Type B pancreatic cell (in vitro differentiated cells): ENCODE results near the gene ABCB8. TPM values are rescaled to one million over a fixed set of nuclear protein-coding genes. Genes with fewer than 3 reads are reported as not detected.
A peak's percentile ranks its signal among the peaks of the same experiment; 100 is the strongest.

ENCODE experiments used
- DNase-seq: peaks from one replicate; pipeline ENCODE4 v3.0.0; 2021; ENCODE audit warnings: mixed read lengths; ENCODE audit not compliant: unreplicated experiment; ENCODE audit errors: extremely low spot score
- H3K27ac Mint-ChIP-seq: 2 replicates; pipeline ENCODE4 v1.8.0; 2021; ENCODE audit warnings: mild to moderate bottlenecking, mixed read lengths
- H3K27me3 Mint-ChIP-seq: 2 replicates; pipeline ENCODE4 v1.8.0; 2021; ENCODE audit warnings: mixed read lengths
- H3K36me3 Mint-ChIP-seq: 2 replicates; pipeline ENCODE4 v1.8.0; 2021; ENCODE audit warnings: mixed read lengths
- H3K4me1 Mint-ChIP-seq: one replicate; pipeline ENCODE4 v1.8.0; 2021; ENCODE audit warnings: mixed read lengths; ENCODE audit not compliant: unreplicated experiment
- H3K4me3 Mint-ChIP-seq: 2 replicates; pipeline ENCODE4 v1.8.0; 2021; ENCODE audit warnings: mild to moderate bottlenecking, mixed read lengths
- H3K9me3 Mint-ChIP-seq: 2 replicates; pipeline ENCODE4 v1.8.0; 2021; ENCODE audit warnings: mixed read lengths
- total RNA-seq: library from RNA; stranded (reverse); gene quantifications from 2 replicates; pipeline ENCODE4 v1.2.1, GENCODE V29; 2021; ENCODE audit warnings: low replicate concordance
- TF ChIP-seq, protein P1 (sequence below): fragments of 200-600 bp; sonication (generic); conservative IDR thresholded peaks from 2 replicates; pipeline ENCODE4 v1.5.0; 2021; ENCODE audit warnings: antibody characterized with exemption, mild to moderate bottlenecking

ABCB8 gene
- total RNA-seq, 1 donor from 2014 or later, result 45.5 TPM

DNA sequence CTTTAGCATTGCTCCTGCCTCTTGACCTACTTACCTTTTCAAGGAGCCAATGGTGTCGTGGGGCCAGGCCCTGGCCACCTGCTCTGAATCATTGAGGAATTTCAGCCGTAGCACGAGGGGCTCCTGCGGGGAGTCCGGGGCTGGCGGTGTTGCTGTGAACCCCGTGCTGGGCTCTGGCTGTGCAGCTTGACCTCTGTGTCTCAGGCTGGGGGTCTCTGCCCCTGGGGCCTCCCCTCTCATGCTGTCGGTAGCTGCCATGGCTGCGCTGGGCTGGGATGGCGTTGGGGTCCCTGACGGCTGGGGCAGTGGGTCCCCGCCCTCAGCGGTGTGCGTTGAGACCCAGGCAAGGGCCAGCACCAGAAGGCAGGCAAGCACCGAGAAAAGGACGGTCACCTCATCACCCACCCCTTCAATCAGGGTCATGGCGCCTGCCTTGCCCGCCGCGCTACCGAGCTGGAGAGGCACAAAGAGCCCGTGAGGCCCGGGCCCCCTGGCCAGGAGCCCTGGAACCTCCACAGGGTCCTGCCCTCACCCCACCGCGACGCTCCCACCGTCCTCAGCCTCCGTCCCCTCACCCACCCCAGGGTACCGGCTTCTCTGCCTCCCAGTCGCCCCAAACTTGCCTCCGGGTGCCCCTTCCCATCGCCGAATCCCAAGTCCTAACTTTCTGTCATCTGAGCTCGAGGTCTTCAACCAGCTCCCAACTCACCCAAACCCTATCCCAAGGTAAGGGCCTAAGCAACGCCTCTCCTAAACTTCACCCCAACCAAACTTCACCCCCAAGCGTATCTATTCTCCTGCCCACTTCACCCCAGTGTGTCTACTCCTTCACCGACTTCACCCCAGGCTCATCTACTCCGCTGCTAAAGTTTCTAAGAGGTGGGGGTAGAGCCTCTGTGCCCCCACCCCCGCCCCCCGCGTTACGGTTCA is 54.2 kb downstream of the ABCB8 start:
- no peak for DNase-seq
- H3K27me3 Mint-ChIP-seq, result no peaks in the 10 kb centered on the region
- H3K27ac Mint-ChIP-seq, result peak overlapping the region; percentile 85
- H3K4me1 Mint-ChIP-seq, result peaks cover 32% of the 10 kb centered on the region
- H3K4me3 Mint-ChIP-seq, result peak overlapping the region; percentile 93
- H3K36me3 Mint-ChIP-seq, result no peaks in the 10 kb centered on the region
- TF ChIP-seq, protein P1, sequence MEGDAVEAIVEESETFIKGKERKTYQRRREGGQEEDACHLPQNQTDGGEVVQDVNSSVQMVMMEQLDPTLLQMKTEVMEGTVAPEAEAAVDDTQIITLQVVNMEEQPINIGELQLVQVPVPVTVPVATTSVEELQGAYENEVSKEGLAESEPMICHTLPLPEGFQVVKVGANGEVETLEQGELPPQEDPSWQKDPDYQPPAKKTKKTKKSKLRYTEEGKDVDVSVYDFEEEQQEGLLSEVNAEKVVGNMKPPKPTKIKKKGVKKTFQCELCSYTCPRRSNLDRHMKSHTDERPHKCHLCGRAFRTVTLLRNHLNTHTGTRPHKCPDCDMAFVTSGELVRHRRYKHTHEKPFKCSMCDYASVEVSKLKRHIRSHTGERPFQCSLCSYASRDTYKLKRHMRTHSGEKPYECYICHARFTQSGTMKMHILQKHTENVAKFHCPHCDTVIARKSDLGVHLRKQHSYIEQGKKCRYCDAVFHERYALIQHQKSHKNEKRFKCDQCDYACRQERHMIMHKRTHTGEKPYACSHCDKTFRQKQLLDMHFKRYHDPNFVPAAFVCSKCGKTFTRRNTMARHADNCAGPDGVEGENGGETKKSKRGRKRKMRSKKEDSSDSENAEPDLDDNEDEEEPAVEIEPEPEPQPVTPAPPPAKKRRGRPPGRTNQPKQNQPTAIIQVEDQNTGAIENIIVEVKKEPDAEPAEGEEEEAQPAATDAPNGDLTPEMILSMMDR, result no peak
- H3K9me3 Mint-ChIP-seq, result no peaks in the 10 kb centered on the region

DNA sequence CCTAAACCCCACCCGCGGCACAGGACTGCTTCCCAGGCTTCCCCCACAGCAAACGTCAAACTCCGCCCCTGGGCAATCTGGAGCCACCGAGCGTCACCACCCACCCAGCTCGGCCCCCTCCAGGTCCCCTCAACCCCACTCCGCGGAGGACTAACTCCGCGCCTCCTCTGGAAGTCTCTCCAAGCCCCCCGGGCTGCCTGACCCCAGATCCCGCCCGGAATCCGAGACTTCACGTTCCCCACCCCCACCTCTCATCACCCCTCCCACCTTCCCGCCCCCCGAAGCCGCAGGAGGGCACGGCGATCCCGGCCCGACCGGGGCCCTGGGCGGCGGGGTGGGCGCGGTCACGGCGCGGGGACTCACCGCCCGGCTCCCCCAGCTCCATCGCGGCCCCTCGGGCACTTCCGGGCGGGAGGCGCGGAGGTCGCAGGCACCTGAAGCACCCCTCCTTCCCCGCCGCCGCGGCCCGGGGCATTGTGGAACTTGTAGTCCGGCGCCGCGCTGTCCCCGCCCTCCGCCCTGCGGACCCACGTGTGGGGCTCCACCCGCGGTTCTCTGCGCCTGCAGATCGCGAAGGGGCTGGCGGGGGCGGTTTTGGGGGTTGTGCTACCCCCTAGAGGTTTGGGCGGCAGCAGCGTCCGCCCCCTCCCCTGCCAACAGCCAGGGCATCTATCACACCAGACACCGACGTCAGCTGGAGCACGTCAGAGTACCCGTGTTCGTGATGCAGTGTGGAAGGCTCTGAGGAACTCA is 55.0 kb downstream of the ABCB8 start, which contains the start of gene TMUB1:
TMUB1 (minus strand) TSS at position 423 of the 753 bp plus-strand sequence. CDS start 930 bp downstream, outside the sequence.
- Mint-ChIP-seq H3K27me3 (no peaks in the 10 kb centered on the region), H3K4me1 (peaks cover 31% of the 10 kb centered on the region), H3K9me3 (no peaks in the 10 kb centered on the region), H3K36me3 (no peaks in the 10 kb centered on the region), H3K27ac (peak within 1 kb of the TSS; percentile 85), H3K4me3 (peak within 1 kb of the TSS; percentile 93)
- TF ChIP-seq, protein P1, result no peak
- peak; percentile 84 for DNase-seq

DNA sequence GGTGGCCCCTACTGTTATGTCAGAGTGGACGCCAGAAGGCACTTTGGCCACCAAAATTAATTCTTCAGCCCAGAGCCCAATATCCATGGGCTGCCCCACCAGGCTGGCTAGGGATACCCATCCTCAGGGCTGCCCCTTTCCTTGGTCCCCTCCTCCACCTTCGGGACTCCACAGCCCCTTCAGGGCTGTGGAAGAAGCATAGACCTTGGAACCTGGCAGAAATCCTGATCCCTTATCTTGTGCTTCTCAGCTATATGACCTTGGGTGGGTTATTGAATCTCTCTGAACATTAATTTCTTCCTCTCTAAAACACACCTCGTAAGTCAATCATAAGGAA is 55.5 kb downstream of the ABCB8 start:
- TF ChIP-seq, protein P1, result no peak
- H3K4me3 Mint-ChIP-seq, result peak overlapping the region; percentile 85
- H3K4me1 Mint-ChIP-seq, result peaks cover 31% of the 10 kb centered on the region
- no peaks in the 10 kb centered on the region for H3K27me3 Mint-ChIP-seq
- DNase-seq, result no peak
- peak overlapping the region; percentile 26 for H3K27ac Mint-ChIP-seq
- H3K9me3 Mint-ChIP-seq, result no peaks in the 10 kb centered on the region
- no peaks in the 10 kb centered on the region for H3K36me3 Mint-ChIP-seq

DNA sequence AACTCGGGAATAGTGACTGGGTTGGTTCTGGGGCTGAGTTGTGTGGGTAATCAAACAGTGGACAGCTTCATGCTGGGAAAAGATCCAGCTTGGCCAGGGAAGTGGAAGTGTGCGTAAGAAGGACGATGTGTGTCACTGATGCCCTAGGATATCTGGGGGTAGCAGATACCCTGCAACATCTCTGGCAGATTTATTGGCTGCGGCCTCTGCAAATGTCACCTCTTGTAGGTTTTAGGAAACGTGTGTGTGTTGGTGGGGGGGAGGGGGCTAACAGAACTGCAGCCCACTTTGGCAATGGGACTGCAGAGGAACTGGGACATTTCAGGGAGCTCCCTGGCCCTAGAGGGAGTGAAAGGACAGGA is 57.1 kb downstream of the ABCB8 start:
- Mint-ChIP-seq H3K36me3 (peaks cover 7% of the 10 kb centered on the region), H3K27me3 (no peaks in the 10 kb centered on the region), H3K27ac (peak overlapping the region; percentile 81), H3K4me1 (peaks cover 33% of the 10 kb centered on the region), H3K9me3 (no peaks in the 10 kb centered on the region), H3K4me3 (peak overlapping the region; percentile 85)
- TF ChIP-seq, protein P1, result no peak
- DNase-seq, result no peak

DNA sequence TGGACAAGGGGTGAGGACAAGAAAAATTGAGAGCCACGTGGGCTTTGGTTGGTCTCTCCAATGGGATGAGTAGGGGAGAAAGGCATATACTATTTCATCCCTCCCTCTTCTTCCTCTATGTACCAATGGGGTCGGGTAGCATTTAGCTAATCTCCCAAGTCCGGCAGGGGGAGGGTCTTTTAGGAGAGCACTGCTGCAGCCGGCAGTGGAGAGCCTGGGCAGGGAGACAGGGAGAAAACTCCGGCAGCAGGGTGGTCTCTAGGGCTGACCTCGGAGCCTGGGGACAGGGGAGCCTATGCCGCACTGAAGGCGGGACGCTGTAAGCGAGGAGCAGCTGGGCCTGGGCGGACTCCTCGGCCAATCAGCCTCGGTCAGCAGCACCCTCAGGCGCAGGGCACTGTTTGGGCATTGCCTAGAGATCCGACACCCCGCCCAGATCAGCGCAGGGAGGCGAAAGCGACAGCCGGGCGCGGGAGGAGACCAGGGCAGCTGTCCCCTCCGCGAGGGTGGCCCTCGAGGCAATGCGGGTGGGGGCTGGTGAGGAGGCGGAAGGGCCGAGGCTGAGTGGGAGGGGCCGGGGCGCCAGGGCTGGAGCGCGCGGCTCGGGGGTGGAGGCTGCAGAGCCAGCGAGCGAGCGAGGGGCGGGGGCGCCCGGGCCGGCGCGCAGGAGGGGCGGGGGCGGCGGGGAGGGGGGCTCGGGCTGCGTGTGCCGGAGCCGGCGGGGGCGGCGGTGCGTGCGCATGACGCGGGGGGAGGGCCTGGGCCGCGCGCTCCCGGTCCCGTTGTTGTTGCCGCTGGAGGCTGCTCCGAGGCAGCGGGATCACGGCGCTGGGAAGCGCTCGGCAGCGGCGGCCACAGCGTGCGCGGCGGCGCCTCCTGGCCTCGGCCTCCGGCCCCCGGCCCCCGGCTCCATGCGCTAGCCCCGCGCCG is 57.7 kb downstream of the ABCB8 start, which contains the start of gene AGAP3:
AGAP3 (plus strand) TSS at position 785 of the 930 bp plus-strand sequence. CDS start 267 bp downstream, outside the sequence.
- no peaks in the 10 kb centered on the region for H3K9me3 Mint-ChIP-seq
- H3K4me1 Mint-ChIP-seq, result peaks cover 33% of the 10 kb centered on the region
- DNase-seq, result peak; percentile 89
- TF ChIP-seq, protein P1, result no peak
- H3K27me3 Mint-ChIP-seq, result no peaks in the 10 kb centered on the region
- H3K4me3 Mint-ChIP-seq, result peak within 1 kb of the TSS; percentile 91
- H3K36me3 Mint-ChIP-seq, result peaks cover 7% of the 10 kb centered on the region
- peak within 1 kb of the TSS; percentile 81 for H3K27ac Mint-ChIP-seq
